Neural progenitor cell (in vitro differentiated cells): ENCODE data around the gene SWI5. TPM values are rescaled to one million over a fixed set of nuclear protein-coding genes. Genes with fewer than 3 reads are reported as not detected.

Experiments used
- DNase-seq: peaks from one replicate; pipeline ENCODE4 v3.0.0-alpha.2; 2016; ENCODE audit warnings: low spot score
- H2AFZ ChIP-seq: fragments of 200-600 bp; sonication (generic); replicated peaks from 2 replicates; pipeline ENCODE4 v1.6.1; 2016; ENCODE audit warnings: antibody characterized with exemption
- H3F3A ChIP-seq: fragments of 200-600 bp; sonication (generic); 2 replicates; pipeline ENCODE4 v1.6.1; 2016; ENCODE audit warnings: antibody characterized with exemption, low read depth
- H3K27ac ChIP-seq: fragments of 200-600 bp; sonication (generic); 2 replicates; pipeline ENCODE4 v1.5.1; 2016; ENCODE audit warnings: mild to moderate bottlenecking
- H3K27me3 ChIP-seq: fragments of 200-600 bp; sonication (generic); 2 replicates; pipeline ENCODE4 v1.6.1; 2016; ENCODE audit warnings: mild to moderate bottlenecking, moderate library complexity
- H3K36me3 ChIP-seq: fragments of 200-600 bp; sonication (generic); 2 replicates; pipeline ENCODE4 v1.5.1; 2016
- H3K4me1 ChIP-seq: fragments of 200-600 bp; sonication (generic); 2 replicates; pipeline ENCODE4 v1.6.1; 2016; ENCODE audit warnings: mixed run types
- H3K4me2 ChIP-seq: fragments of 200-600 bp; sonication (generic); 2 replicates; pipeline ENCODE4 v1.6.1; 2016
- H3K4me3 ChIP-seq: fragments of 200-600 bp; sonication (generic); 2 replicates; pipeline ENCODE4 v1.5.1; 2016
- H3K79me2 ChIP-seq: fragments of 200-600 bp; sonication (generic); 2 replicates; pipeline ENCODE4 v1.6.1; 2016; ENCODE audit warnings: low read depth
- H3K9ac ChIP-seq: fragments of 200-600 bp; sonication (generic); 2 replicates; pipeline ENCODE4 v1.6.1; 2016
- H3K9me3 ChIP-seq: fragments of 200-600 bp; sonication (generic); 2 replicates; pipeline ENCODE4 v1.5.1; 2016; ENCODE audit warnings: low read depth
- H4K20me1 ChIP-seq: fragments of 200-600 bp; sonication (generic); 2 replicates; pipeline ENCODE4 v1.6.1; 2016; ENCODE audit warnings: low read depth
- H3K27ac Mint-ChIP-seq: 3 replicates; pipeline ENCODE4 v1.8.0; 2021; ENCODE audit warnings: mixed read lengths
- H3K27me3 Mint-ChIP-seq: 2 replicates; pipeline ENCODE4 v1.8.0; 2022; ENCODE audit warnings: low read depth, mild to moderate bottlenecking, inconsistent platforms, moderate library complexity, mixed read lengths; ENCODE audit not compliant: insufficient read depth
- H3K36me3 Mint-ChIP-seq: 3 replicates; pipeline ENCODE4 v1.8.0; 2021; ENCODE audit warnings: mixed read lengths
- H3K4me1 Mint-ChIP-seq: 3 replicates; pipeline ENCODE4 v1.8.0; 2021; ENCODE audit warnings: mixed read lengths
- H3K4me3 Mint-ChIP-seq: 3 replicates; pipeline ENCODE4 v1.8.0; 2021; ENCODE audit warnings: mild to moderate bottlenecking, moderate library complexity, mixed read lengths
- H3K9me3 Mint-ChIP-seq: 3 replicates; pipeline ENCODE4 v1.8.0; 2020; ENCODE audit warnings: mixed read lengths
- CTCF ChIP-seq: fragments of 200-600 bp; sonication (generic); IDR thresholded peaks from 2 replicates; pipeline ENCODE4 v1.5.1; 2017; ENCODE audit warnings: antibody characterized with exemption, mild to moderate bottlenecking
- EZH2 ChIP-seq: fragments of 200-600 bp; sonication (generic); IDR thresholded peaks from 2 replicates; pipeline ENCODE4 v1.6.1; 2017; ENCODE audit warnings: antibody characterized with exemption, mild to moderate bottlenecking, moderate library complexity
- EZH2phosphoT487 ChIP-seq: fragments of 200-600 bp; sonication (generic); IDR thresholded peaks from 2 replicates; pipeline ENCODE4 v1.6.1; 2017; ENCODE audit warnings: antibody characterized with exemption
- total RNA-seq: library from RNA; depleted of rRNA; stranded (reverse); fragments of >200 nt; gene quantifications from 2 replicates; pipeline ENCODE4 v1.2.3, GENCODE V29; 2015; ENCODE audit warnings: low replicate concordance

SWI5 gene
- total RNA-seq, 1 donor from 2014 or later: 15.0 TPM

- no peaks in the 10 kb centered on the region for H3K4me1 Mint-ChIP-seq
- Histone ChIP-seq H4K20me1 (no peaks in the 10 kb centered on the region), H3K27me3 (no peaks in the 10 kb centered on the region), H3K4me2 (no peak overlapping the region), H2AFZ (no peak overlapping the region), H3K36me3 (no peaks in the 10 kb centered on the region), H3K4me1 (no peaks in the 10 kb centered on the region), H3K4me3 (no peak overlapping the region), H3F3A (no peaks in the 10 kb centered on the region), H3K79me2 (no peaks in the 10 kb centered on the region), H3K9ac (no peak overlapping the region), H3K27ac (no peak overlapping the region), H3K9me3 (no peaks in the 10 kb centered on the region)
- no peaks in the 10 kb centered on the region for H3K9me3 Mint-ChIP-seq
- no peak overlapping the region for H3K27ac Mint-ChIP-seq
- H3K4me3 Mint-ChIP-seq: no peak overlapping the region
- DNase-seq: no peak
- TF ChIP-seq EZH2phosphoT487: no peak
- TF ChIP-seq CTCF: no peak
- H3K27me3 Mint-ChIP-seq: no peaks in the 10 kb centered on the region
- peaks cover 2% of the 10 kb centered on the region for H3K36me3 Mint-ChIP-seq
Measured at GRCh38 chr9:128232528-128233428, 43.3 kb upstream of the SWI5 start.

DNA sequence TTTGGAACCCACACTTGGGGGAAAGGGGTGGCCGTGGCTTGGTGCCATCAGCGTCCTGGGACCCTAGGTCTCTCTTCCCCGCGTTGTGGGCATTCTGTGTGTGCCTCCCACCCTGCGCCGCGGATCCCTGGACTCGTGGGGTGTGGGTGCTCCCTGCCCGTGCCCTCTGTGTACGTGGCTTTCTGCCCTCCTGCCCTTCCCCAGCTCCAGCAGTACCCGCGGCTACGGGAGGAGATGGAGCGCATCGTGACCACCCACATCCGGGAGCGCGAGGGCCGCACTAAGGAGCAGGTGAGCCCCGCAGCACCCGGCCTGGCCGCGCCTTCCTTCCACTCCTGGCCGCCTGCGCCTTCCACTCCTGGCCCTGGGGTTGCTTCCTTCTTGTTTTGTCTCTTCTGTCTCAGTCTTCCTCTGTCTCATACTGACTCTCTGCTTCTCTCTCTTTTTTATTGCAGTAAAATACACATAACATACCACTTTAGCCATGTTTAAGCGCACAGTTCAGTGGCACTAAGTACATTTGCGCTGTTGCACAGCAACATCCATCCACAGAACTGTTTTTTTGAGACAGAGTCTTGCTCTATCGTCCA, 42.2 kb upstream of the SWI5 start:
- no peaks in the 10 kb centered on the region for H3K4me1 Mint-ChIP-seq
- Histone ChIP-seq H2AFZ (no peak overlapping the region), H3K27ac (no peak overlapping the region), H3K4me1 (no peaks in the 10 kb centered on the region), H3K27me3 (no peaks in the 10 kb centered on the region), H3K9me3 (no peaks in the 10 kb centered on the region), H3K4me3 (no peak overlapping the region), H4K20me1 (no peaks in the 10 kb centered on the region), H3K9ac (no peak overlapping the region), H3K4me2 (no peak overlapping the region), H3K36me3 (no peaks in the 10 kb centered on the region), H3F3A (no peaks in the 10 kb centered on the region), H3K79me2 (no peaks in the 10 kb centered on the region)
- H3K9me3 Mint-ChIP-seq: no peaks in the 10 kb centered on the region
- DNase-seq: no peak
- TF ChIP-seq CTCF (no peak), EZH2phosphoT487 (no peak)
- H3K27ac Mint-ChIP-seq: no peak overlapping the region
- H3K36me3 Mint-ChIP-seq: peaks cover 3% of the 10 kb centered on the region
- no peak overlapping the region for H3K4me3 Mint-ChIP-seq
- no peaks in the 10 kb centered on the region for H3K27me3 Mint-ChIP-seq

GRCh38 chr9:128242124-128242523, 34.0 kb upstream of the SWI5 start:
- Histone ChIP-seq H3K27ac (no peak overlapping the region), H3K9me3 (no peaks in the 10 kb centered on the region), H3K36me3 (no peaks in the 10 kb centered on the region), H4K20me1 (no peaks in the 10 kb centered on the region), H3K9ac (no peak overlapping the region), H3K4me1 (peaks cover 8% of the 10 kb centered on the region), H3K79me2 (no peaks in the 10 kb centered on the region), H3K4me3 (no peak overlapping the region), H3F3A (no peaks in the 10 kb centered on the region), H3K27me3 (no peaks in the 10 kb centered on the region), H3K4me2 (no peak overlapping the region), H2AFZ (no peak overlapping the region)
- H3K9me3 Mint-ChIP-seq: no peaks in the 10 kb centered on the region
- H3K27ac Mint-ChIP-seq: peak overlapping the region; percentile 42
- H3K4me3 Mint-ChIP-seq: no peak overlapping the region
- no peak for DNase-seq
- H3K36me3 Mint-ChIP-seq: peaks cover 9% of the 10 kb centered on the region
- TF ChIP-seq EZH2 (no peak), EZH2phosphoT487 (no peak), CTCF (no peak)
- peaks cover 31% of the 10 kb centered on the region for H3K4me1 Mint-ChIP-seq
- peaks cover 14% of the 10 kb centered on the region for H3K27me3 Mint-ChIP-seq
